SK-N-SH treated with all-trans-retinoic acid at 6 μM for 48 hours (cell line): Measurements from ENCODE around the gene APOL2.
"Not testable (repeated sequence)": the region's sequence is repeated elsewhere in the genome, so short reads cannot be mapped to it uniquely, and the experiment has no call there.

Experiments
- ATAC-seq: fragments of 200-7000 bp; cut with Tn5 transposase; 3 replicates; pipeline ENCODE4 v1.9.1; 2020; ENCODE audit warnings: mild to moderate bottlenecking, moderate library complexity
- ARNTL ChIP-seq: fragments of 450-650 bp; formaldehyde crosslinking; IDR thresholded peaks from 2 replicates; pipeline ENCODE4 v1.5.0; 2020; ENCODE audit warnings: low read depth, mild to moderate bottlenecking, moderate library complexity, borderline replicate concordance
- BACH2 ChIP-seq: fragments of 250-450 bp; sonication (Bioruptor Pico); IDR thresholded peaks from 2 replicates; pipeline ENCODE4 v1.9.0; 2021; ENCODE audit warnings: mild to moderate bottlenecking, borderline replicate concordance
- ESRRG ChIP-seq: fragments of 250-450 bp; sonication (Bioruptor Pico); IDR thresholded peaks from 2 replicates; pipeline ENCODE4 v1.6.1; 2021; ENCODE audit warnings: mild to moderate bottlenecking
- GLIS3 ChIP-seq: fragments of 250-450 bp; sonication (Bioruptor Pico); IDR thresholded peaks from 2 replicates; pipeline ENCODE4 v1.5.0; 2020; ENCODE audit warnings: mild to moderate bottlenecking, moderate library complexity
- ISL1 ChIP-seq: fragments of 250-450 bp; sonication (Bioruptor Pico); IDR thresholded peaks from 2 replicates; pipeline ENCODE4 v2.1.2; 2022; ENCODE audit warnings: mild to moderate bottlenecking, moderate library complexity
- OSR1 ChIP-seq: fragments of 250-450 bp; sonication (Bioruptor Pico); IDR thresholded peaks from 2 replicates; pipeline ENCODE4 v1.8.0; 2022; ENCODE audit warnings: moderate library complexity, mild to moderate bottlenecking, inconsistent platforms
- PPARA ChIP-seq: fragments of 250-450 bp; sonication (Bioruptor Pico); IDR thresholded peaks from 2 replicates; pipeline ENCODE4 v1.5.0; 2020; ENCODE audit warnings: mild to moderate bottlenecking, borderline replicate concordance
- RARB ChIP-seq: fragments of 250-450 bp; sonication (Bioruptor Pico); IDR thresholded peaks from 2 replicates; pipeline ENCODE4 v1.8.0; 2021; ENCODE audit warnings: mild to moderate bottlenecking, moderate library complexity
- SNAI2 ChIP-seq: fragments of 250-450 bp; sonication (Bioruptor Pico); IDR thresholded peaks from 2 replicates; pipeline ENCODE4 v1.5.0; 2020; ENCODE audit warnings: mild to moderate bottlenecking, moderate library complexity
- TCF4 ChIP-seq: fragments of 250-450 bp; sonication (Bioruptor Pico); IDR thresholded peaks from 2 replicates; pipeline ENCODE4 v1.8.0; 2021; ENCODE audit warnings: mild to moderate bottlenecking, moderate library complexity, borderline replicate concordance
- TOX ChIP-seq: fragments of 250-450 bp; sonication (Bioruptor Pico); IDR thresholded peaks from 2 replicates; pipeline ENCODE4 v1.8.0; 2021; ENCODE audit warnings: mild to moderate bottlenecking, moderate library complexity, borderline replicate concordance
- ZC3H10 ChIP-seq: fragments of 250-450 bp; sonication (Bioruptor Pico); IDR thresholded peaks from 2 replicates; pipeline ENCODE4 v1.5.1; 2021; ENCODE audit warnings: mild to moderate bottlenecking, moderate library complexity
- ZFP30 ChIP-seq: fragments of 450-650 bp; formaldehyde crosslinking; IDR thresholded peaks from 2 replicates; pipeline ENCODE4 v1.5.0; 2022; ENCODE audit warnings: mild to moderate bottlenecking, moderate library complexity
- ZNF565 ChIP-seq: fragments of 450-650 bp; formaldehyde crosslinking; conservative IDR thresholded peaks from 2 replicates; pipeline ENCODE4 v1.5.0; 2020; ENCODE audit warnings: low read depth, mild to moderate bottlenecking, moderate library complexity
- ZNF70 ChIP-seq: fragments of 450-650 bp; formaldehyde crosslinking; IDR thresholded peaks from 2 replicates; pipeline ENCODE4 v1.5.0; 2020; ENCODE audit warnings: mild to moderate bottlenecking, moderate library complexity
- ZNF8 ChIP-seq: fragments of 450-650 bp; formaldehyde crosslinking; IDR thresholded peaks from 2 replicates; pipeline ENCODE4 v1.5.0; 2020; ENCODE audit warnings: mild to moderate bottlenecking, moderate library complexity
- TF ChIP-seq, protein P1 (sequence below): fragments of 250-450 bp; sonication (Bioruptor Pico); IDR thresholded peaks from 2 replicates; pipeline ENCODE4 v1.5.1; 2020; ENCODE audit warnings: low read depth, mild to moderate bottlenecking, moderate library complexity
- TF ChIP-seq, protein P2 (sequence below): fragments of 250-450 bp; sonication (Bioruptor Pico); IDR thresholded peaks from 2 replicates; pipeline ENCODE4 v1.8.0; 2021; ENCODE audit warnings: low read depth, mild to moderate bottlenecking, moderate library complexity, borderline replicate concordance
- TF ChIP-seq, protein P3 (sequence below): fragments of 250-450 bp; sonication (Bioruptor Pico); IDR thresholded peaks from 2 replicates; pipeline ENCODE4 v1.5.0; 2020; ENCODE audit warnings: mild to moderate bottlenecking, moderate library complexity
- TF ChIP-seq, protein P4 (sequence below): fragments of 250-450 bp; sonication (Bioruptor Pico); IDR thresholded peaks from 2 replicates; pipeline ENCODE4 v1.5.1; 2021; ENCODE audit warnings: mild to moderate bottlenecking, moderate library complexity
- TF ChIP-seq, protein P5 (sequence below): fragments of 250-450 bp; sonication (Bioruptor Pico); IDR thresholded peaks from 2 replicates; pipeline ENCODE4 v1.8.0; 2020; ENCODE audit warnings: mild to moderate bottlenecking, moderate library complexity, borderline replicate concordance

The APOL2 gene

DNA sequence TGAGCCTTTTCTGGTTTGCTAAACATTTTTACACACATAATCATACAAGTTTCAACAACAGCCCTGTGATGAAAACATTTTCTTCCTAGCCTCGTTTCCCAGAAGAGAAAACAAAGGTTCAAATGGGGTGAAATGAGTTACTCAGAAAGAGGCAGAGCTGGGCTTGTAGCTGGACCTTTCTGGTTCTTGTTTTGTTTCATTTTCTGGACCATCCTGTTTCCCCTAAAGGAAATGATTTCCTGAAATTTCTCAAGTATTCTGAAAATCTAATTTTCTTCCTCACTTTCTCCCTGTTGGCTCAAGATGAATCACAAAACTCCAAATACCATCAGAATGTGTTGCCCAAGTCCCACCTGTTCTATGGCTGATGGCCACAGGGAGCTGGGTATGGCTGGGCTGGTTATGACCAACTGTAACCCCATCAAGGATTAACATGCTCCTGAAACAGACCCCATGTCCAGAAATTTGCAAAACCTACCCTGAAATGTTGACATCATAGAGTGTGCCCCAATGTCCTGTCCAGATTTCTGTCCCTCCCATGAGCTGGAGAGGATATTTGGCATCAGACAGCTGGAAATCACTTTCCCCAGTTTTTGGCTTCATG lies 31.1 kb downstream of the APOL2 start:
- TF ChIP-seq, protein P1, sequence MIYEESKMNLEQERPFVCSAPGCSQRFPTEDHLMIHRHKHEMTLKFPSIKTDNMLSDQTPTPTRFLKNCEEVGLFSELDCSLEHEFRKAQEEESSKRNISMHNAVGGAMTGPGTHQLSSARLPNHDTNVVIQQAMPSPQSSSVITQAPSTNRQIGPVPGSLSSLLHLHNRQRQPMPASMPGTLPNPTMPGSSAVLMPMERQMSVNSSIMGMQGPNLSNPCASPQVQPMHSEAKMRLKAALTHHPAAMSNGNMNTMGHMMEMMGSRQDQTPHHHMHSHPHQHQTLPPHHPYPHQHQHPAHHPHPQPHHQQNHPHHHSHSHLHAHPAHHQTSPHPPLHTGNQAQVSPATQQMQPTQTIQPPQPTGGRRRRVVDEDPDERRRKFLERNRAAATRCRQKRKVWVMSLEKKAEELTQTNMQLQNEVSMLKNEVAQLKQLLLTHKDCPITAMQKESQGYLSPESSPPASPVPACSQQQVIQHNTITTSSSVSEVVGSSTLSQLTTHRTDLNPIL = no peak
- no peak for TF ChIP-seq TCF4
- TF ChIP-seq, protein P2, sequence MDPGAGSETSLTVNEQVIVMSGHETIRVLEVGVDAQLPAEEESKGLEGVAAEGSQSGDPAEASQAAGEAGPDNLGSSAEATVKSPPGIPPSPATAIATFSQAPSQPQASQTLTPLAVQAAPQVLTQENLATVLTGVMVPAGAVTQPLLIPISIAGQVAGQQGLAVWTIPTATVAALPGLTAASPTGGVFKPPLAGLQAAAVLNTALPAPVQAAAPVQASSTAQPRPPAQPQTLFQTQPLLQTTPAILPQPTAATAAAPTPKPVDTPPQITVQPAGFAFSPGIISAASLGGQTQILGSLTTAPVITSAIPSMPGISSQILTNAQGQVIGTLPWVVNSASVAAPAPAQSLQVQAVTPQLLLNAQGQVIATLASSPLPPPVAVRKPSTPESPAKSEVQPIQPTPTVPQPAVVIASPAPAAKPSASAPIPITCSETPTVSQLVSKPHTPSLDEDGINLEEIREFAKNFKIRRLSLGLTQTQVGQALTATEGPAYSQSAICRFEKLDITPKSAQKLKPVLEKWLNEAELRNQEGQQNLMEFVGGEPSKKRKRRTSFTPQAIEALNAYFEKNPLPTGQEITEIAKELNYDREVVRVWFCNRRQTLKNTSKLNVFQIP (CRISPR knock-in tag) = no peak
- no peak for TF ChIP-seq ZNF565 (CRISPR knock-in tag)
- no peak for TF ChIP-seq OSR1 (CRISPR knock-in tag)
- no peak for TF ChIP-seq GLIS3
- TF ChIP-seq, protein P3, sequence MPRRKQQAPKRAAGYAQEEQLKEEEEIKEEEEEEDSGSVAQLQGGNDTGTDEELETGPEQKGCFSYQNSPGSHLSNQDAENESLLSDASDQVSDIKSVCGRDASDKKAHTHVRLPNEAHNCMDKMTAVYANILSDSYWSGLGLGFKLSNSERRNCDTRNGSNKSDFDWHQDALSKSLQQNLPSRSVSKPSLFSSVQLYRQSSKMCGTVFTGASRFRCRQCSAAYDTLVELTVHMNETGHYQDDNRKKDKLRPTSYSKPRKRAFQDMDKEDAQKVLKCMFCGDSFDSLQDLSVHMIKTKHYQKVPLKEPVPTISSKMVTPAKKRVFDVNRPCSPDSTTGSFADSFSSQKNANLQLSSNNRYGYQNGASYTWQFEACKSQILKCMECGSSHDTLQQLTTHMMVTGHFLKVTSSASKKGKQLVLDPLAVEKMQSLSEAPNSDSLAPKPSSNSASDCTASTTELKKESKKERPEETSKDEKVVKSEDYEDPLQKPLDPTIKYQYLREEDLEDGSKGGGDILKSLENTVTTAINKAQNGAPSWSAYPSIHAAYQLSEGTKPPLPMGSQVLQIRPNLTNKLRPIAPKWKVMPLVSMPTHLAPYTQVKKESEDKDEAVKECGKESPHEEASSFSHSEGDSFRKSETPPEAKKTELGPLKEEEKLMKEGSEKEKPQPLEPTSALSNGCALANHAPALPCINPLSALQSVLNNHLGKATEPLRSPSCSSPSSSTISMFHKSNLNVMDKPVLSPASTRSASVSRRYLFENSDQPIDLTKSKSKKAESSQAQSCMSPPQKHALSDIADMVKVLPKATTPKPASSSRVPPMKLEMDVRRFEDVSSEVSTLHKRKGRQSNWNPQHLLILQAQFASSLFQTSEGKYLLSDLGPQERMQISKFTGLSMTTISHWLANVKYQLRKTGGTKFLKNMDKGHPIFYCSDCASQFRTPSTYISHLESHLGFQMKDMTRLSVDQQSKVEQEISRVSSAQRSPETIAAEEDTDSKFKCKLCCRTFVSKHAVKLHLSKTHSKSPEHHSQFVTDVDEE (CRISPR knock-in tag) = no peak
- no peak for TF ChIP-seq RARB (CRISPR knock-in tag)
- no peak for TF ChIP-seq ZNF8 (CRISPR knock-in tag)
- TF ChIP-seq ESRRG (CRISPR knock-in tag) = no peak
- ATAC-seq = no peak

DNA sequence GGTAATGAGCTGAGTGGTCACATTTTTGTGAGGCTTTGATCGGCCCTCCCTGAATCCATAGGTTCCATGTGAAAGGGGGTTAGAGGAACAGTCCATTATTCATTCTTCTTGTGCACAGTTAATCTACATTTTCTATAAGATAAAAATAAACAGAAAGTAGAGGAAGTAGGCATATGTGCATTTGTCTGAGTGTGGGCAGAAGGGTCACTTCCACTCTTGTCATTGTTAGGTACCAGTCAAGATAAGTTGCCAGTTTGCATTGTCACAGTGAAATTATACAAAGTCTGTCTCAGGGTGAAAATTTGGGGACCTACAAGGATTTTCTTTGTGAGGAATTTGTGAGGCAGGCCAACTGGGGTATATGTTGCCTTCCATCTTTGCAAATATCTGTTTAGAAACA lies 33.1 kb downstream of the APOL2 start:
- TF ChIP-seq ISL1 = no peak
- no peak for TF ChIP-seq GLIS3
- no peak for TF ChIP-seq ZNF565 (CRISPR knock-in tag)
- TF ChIP-seq TOX (CRISPR knock-in tag) = no peak
- no peak for TF ChIP-seq ARNTL
- TF ChIP-seq TCF4 = no peak
- no peak for TF ChIP-seq RARB (CRISPR knock-in tag)
- no peak for TF ChIP-seq SNAI2 (CRISPR knock-in tag)
- TF ChIP-seq, protein P4, sequence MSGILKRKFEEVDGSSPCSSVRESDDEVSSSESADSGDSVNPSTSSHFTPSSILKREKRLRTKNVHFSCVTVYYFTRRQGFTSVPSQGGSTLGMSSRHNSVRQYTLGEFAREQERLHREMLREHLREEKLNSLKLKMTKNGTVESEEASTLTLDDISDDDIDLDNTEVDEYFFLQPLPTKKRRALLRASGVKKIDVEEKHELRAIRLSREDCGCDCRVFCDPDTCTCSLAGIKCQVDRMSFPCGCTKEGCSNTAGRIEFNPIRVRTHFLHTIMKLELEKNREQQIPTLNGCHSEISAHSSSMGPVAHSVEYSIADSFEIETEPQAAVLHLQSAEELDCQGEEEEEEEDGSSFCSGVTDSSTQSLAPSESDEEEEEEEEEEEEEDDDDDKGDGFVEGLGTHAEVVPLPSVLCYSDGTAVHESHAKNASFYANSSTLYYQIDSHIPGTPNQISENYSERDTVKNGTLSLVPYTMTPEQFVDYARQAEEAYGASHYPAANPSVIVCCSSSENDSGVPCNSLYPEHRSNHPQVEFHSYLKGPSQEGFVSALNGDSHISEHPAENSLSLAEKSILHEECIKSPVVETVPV (CRISPR knock-in tag) = no peak
- no peak for TF ChIP-seq ZFP30 (CRISPR knock-in tag)
- TF ChIP-seq ESRRG (CRISPR knock-in tag) = no peak
- TF ChIP-seq, protein P2 (CRISPR knock-in tag) = no peak
- TF ChIP-seq, protein P5, sequence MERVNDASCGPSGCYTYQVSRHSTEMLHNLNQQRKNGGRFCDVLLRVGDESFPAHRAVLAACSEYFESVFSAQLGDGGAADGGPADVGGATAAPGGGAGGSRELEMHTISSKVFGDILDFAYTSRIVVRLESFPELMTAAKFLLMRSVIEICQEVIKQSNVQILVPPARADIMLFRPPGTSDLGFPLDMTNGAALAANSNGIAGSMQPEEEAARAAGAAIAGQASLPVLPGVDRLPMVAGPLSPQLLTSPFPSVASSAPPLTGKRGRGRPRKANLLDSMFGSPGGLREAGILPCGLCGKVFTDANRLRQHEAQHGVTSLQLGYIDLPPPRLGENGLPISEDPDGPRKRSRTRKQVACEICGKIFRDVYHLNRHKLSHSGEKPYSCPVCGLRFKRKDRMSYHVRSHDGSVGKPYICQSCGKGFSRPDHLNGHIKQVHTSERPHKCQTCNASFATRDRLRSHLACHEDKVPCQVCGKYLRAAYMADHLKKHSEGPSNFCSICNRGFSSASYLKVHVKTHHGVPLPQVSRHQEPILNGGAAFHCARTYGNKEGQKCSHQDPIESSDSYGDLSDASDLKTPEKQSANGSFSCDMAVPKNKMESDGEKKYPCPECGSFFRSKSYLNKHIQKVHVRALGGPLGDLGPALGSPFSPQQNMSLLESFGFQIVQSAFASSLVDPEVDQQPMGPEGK (CRISPR knock-in tag) = no peak
- TF ChIP-seq BACH2 (CRISPR knock-in tag) = no peak
- TF ChIP-seq PPARA = no peak
- TF ChIP-seq, protein P3 (CRISPR knock-in tag) = no peak
- no peak for TF ChIP-seq ZNF70 (CRISPR knock-in tag)
- TF ChIP-seq ZC3H10 (CRISPR knock-in tag) = no peak
- no peak for TF ChIP-seq ZNF8 (CRISPR knock-in tag)
- TF ChIP-seq, protein P1 = no peak
- ATAC-seq = no peak

DNA sequence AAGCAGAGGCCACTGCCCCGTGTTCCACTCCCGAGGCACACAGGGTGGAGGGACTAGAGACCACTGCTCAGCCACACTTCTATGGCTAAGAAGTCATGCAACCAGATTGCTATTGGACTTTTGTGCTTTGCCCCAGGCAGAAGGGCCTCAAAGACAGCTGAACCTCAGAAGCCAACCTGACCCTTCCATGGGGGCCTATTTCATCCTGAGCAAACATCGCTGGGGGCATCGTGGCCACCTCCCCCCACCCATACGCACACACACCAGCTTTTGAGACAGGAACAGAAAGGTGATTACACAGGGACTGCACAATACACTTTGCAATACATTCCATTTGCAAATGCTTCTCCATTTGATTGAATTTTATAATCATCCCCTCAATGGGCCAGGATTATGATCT lies 33.8 kb downstream of the APOL2 start:
- ATAC-seq = not testable (repeated sequence)
